G401 (cell line): ENCODE data around the gene ZNF735. TPM values are rescaled to one million over a fixed set of nuclear protein-coding genes. Genes with fewer than 3 reads are reported as not detected.

Experiments used
- total RNA-seq: library from RNA; depleted of rRNA; stranded (reverse); fragments of >200 nt; shearing (Covaris generic); gene quantifications from 2 replicates; pipeline ENCODE4 v1.2.3, GENCODE V29; 2014; rRNA removed

ZNF735 gene
- total RNA-seq, 1 experiment from 2014 or later: not detected

Other genes with a start within 250 kb of the ZNF735 start
- gene ZNF722, start 208.4 kb upstream of the ZNF735 start, total RNA-seq: not detected in 2 replicates
- gene ZNF727, start 161.8 kb upstream of the ZNF735 start, total RNA-seq: not detected in 2 replicates
- gene ZNF679, start 21.3 kb downstream of the ZNF735 start, total RNA-seq: not detected in 2 replicates
- 0.81 TPM in 1 of 2 replicates, not detected in the other for gene ZNF736, start 106.8 kb downstream of the ZNF735 start, total RNA-seq